Measurements from ENCODE around the gene AGXT.
A peak's percentile ranks its signal among the peaks of the same experiment; 100 is the strongest.

AGXT gene

GRCh38 chr2:240868286-240869108 lies at the start of gene AGXT:
AGXT (plus strand) TSS chr2:240868824; CDS start chr2:240868866, 42 bp downstream.
- no peak for DNase-seq

- peak; percentile 34 for DNase-seq
Measured at GRCh38 chr2:240819126-240819857, 49.3 kb upstream of the AGXT start.

GRCh38 chr2:240819858-240820606 lies 48.6 kb upstream of the AGXT start, which contains the start of gene KIF1A:
KIF1A (minus strand) TSS chr2:240820219; CDS start chr2:240797752, 22,467 bp downstream.
- peak; percentile 93 for DNase-seq

GRCh38 chr2:240820607-240821428 lies 47.8 kb upstream of the AGXT start:
- peak; percentile 93 for DNase-seq

GRCh38 chr2:240821429-240821778 lies 47.2 kb upstream of the AGXT start:
- no peak for DNase-seq

GRCh38 chr2:240822280-240822847 lies 46.3 kb upstream of the AGXT start:
- DNase-seq = peak; percentile 87

- peak; percentile 58 for DNase-seq
Measured at GRCh38 chr2:240823449-240824336, 44.9 kb upstream of the AGXT start.

- DNase-seq = no peak
Measured at GRCh38 chr2:240825476-240825875, 43.1 kb upstream of the AGXT start.

- DNase-seq = no peak
Measured at GRCh38 chr2:240831594-240832204, 36.9 kb upstream of the AGXT start.

- peak; percentile 99 for DNase-seq
Measured at GRCh38 chr2:240832205-240832727, 36.4 kb upstream of the AGXT start.

- DNase-seq = no peak
Measured at GRCh38 chr2:240832921-240833494, 35.6 kb upstream of the AGXT start.

GRCh38 chr2:240833724-240834285 lies 34.8 kb upstream of the AGXT start:
- DNase-seq = no peak

GRCh38 chr2:240834377-240834975 lies 34.1 kb upstream of the AGXT start:
- no peak for DNase-seq

GRCh38 chr2:240835528-240835927 lies 33.1 kb upstream of the AGXT start:
- no peak for DNase-seq

GRCh38 chr2:240836781-240837467 lies 31.7 kb upstream of the AGXT start:
- no peak for DNase-seq

GRCh38 chr2:240837621-240838020 lies 31.0 kb upstream of the AGXT start:
- DNase-seq = no peak

GRCh38 chr2:240839152-240840143 lies 29.2 kb upstream of the AGXT start:
- no peak for DNase-seq
